A549 (cell line): ENCODE data around the gene MARCO. TPM values are rescaled to one million over a fixed set of nuclear protein-coding genes. Genes with fewer than 3 reads are reported as not detected.

Experiments used
- ATAC-seq, 2 experiments: fragments of 200-7000 bp in 1 of 2; fragments of >200 bp in 1 of 2; cut with Nextera tagmentation in 1 of 2; cut with Tn5 transposase in 1 of 2; 3 replicates each; pipeline versions ENCODE4 v1.8.0 to v1.9.1; 2018 to 2020; ENCODE audit warnings: mild to moderate bottlenecking in 1 of 2, moderate library complexity in 1 of 2
- CTCF ChIA-PET: fragments of 300-600 bp; sonication (Branson Sonifier 250); formaldehyde crosslinking; extraction: SDS; loops from one replicate; lab custom pipeline; 2021; ENCODE audit warnings: antibody characterized with exemption, inconsistent platforms; lab: Yijun Ruan, JAX
- POLR2A ChIA-PET: fragments of 350-600 bp; formaldehyde crosslinking; extraction: SDS; loops from one replicate; lab custom pipeline; 2021; ENCODE audit warnings: antibody characterized with exemption, inconsistent platforms; lab: Yijun Ruan, JAX
- DNase-seq, 2 experiments: peaks; one replicate each; pipeline versions ENCODE4 v3.0.0 to v3.0.0-alpha.2; 2011 to 2016; ENCODE audit warnings: low read depth in 1 of 2, low spot score in 1 of 2
- FAIRE-seq: peaks from 2 replicates; lab custom pipeline; 2011; peaks lifted over from hg19 to GRCh38; lab: Jason Lieb, UNC
- H3K27ac ChIP-seq, 2 experiments: fragments of >200 bp; sonication (Bioruptor Twin); formaldehyde crosslinking; 3 replicates each; pipeline ENCODE4 v1.5.1; 2016 to 2017
- H3K4me1 ChIP-seq: fragments of >200 bp; sonication (Bioruptor Twin); formaldehyde crosslinking; 3 replicates; pipeline ENCODE4 v1.6.1; 2016
- H3K4me2 ChIP-seq: fragments of >200 bp; sonication (Bioruptor Twin); formaldehyde crosslinking; 3 replicates; pipeline ENCODE4 v1.6.1; 2016
- H3K4me3 ChIP-seq: fragments of >200 bp; sonication (Bioruptor Twin); formaldehyde crosslinking; 3 replicates; pipeline ENCODE4 v1.5.1; 2016
- H3K9me3 ChIP-seq: fragments of >200 bp; sonication (Bioruptor Twin); formaldehyde crosslinking; 3 replicates; pipeline ENCODE4 v1.6.1; 2016
- CBX2 ChIP-seq: fragments of 200-600 bp; sonication (generic); IDR thresholded peaks from 2 replicates; pipeline ENCODE4 v1.6.1; 2016; ENCODE audit warnings: low read depth, mild to moderate bottlenecking, borderline replicate concordance
- EP300 ChIP-seq, 2 experiments: fragments of >200 bp; sonication (Bioruptor Twin); formaldehyde crosslinking; IDR thresholded peaks; 2 replicates in 1 of 2; 3 replicates in 1 of 2; pipeline ENCODE4 v1.6.1; 2016 to 2017
- FOXS1 ChIP-seq: fragments of 250-450 bp; sonication (Bioruptor Pico); IDR thresholded peaks from 2 replicates; pipeline ENCODE4 v1.5.0; 2020; ENCODE audit warnings: mild to moderate bottlenecking, moderate library complexity
- HEYL ChIP-seq: fragments of 250-450 bp; sonication (Bioruptor Pico); IDR thresholded peaks from 2 replicates; pipeline ENCODE4 v1.8.0; 2021; ENCODE audit warnings: mild to moderate bottlenecking, moderate library complexity
- HOXA7 ChIP-seq: fragments of 250-450 bp; sonication (Bioruptor Pico); IDR thresholded peaks from 2 replicates; pipeline ENCODE4 v1.5.0; 2020; ENCODE audit warnings: mild to moderate bottlenecking, moderate library complexity
- HOXB13 ChIP-seq: fragments of 250-450 bp; sonication (Bioruptor Pico); IDR thresholded peaks from 2 replicates; pipeline ENCODE4 v1.5.0; 2020; ENCODE audit warnings: low read depth, mild to moderate bottlenecking, moderate library complexity
- JUN ChIP-seq, 2 experiments: fragments of >200 bp; sonication (Bioruptor Twin); formaldehyde crosslinking; IDR thresholded peaks; 2 replicates in 1 of 2; 3 replicates in 1 of 2; pipeline ENCODE4 v1.6.1; 2016 to 2017
- KDM5A ChIP-seq: fragments of 200-600 bp; sonication (generic); IDR thresholded peaks from 2 replicates; pipeline ENCODE4 v1.6.1; 2016; ENCODE audit warnings: antibody characterized with exemption, mild to moderate bottlenecking
- MAFK ChIP-seq: fragments of 450-650 bp; IDR thresholded peaks from 2 replicates; pipeline ENCODE4 v1.6.1; 2014; ENCODE audit not compliant: partially characterized antibody
- MAZ ChIP-seq: fragments of 150-350 bp; IDR thresholded peaks from 2 replicates; pipeline ENCODE4 v1.6.1; 2014; ENCODE audit warnings: antibody characterized with exemption, low read depth, low read length, borderline replicate concordance
- MYC ChIP-seq: IDR thresholded peaks from 2 replicates; pipeline ENCODE4 v1.6.1; 2012; ENCODE audit warnings: mild to moderate bottlenecking, inconsistent platforms, low read length, improper control_type of control experiment, borderline replicate concordance
- NR3C1 ChIP-seq: fragments of >200 bp; sonication (Bioruptor Twin); formaldehyde crosslinking; IDR thresholded peaks from 3 replicates; pipeline ENCODE4 v1.6.1; 2017
- TP53 ChIP-seq: fragments of 250-450 bp; sonication (Bioruptor Pico); IDR thresholded peaks from 2 replicates; pipeline ENCODE4 v1.5.0; 2021; ENCODE audit warnings: mild to moderate bottlenecking, moderate library complexity
- ZC3H11A ChIP-seq: fragments of 450-650 bp; IDR thresholded peaks from 2 replicates; pipeline ENCODE4 v1.6.1; 2014; ENCODE audit warnings: antibody characterized with exemption, mild to moderate bottlenecking
- WGBS: methylation state at CpG from one replicate; pipeline ENCODE4 v1.1.6; 2017; ENCODE audit errors: missing lambda C conversion rate; 5-methylcytosine and 5-hydroxymethylcytosine counted together
- polyA plus RNA-seq, 4 experiments: library from polyadenylated mRNA; depleted of rRNA in 3 of 4; stranded (reverse); fragments of >200 nt; fragmentation: RNase III in 1 of 4; extraction: RNeasy Plus Mini Kit Qiagen cat#74134 plus additional on column Dnase treatment in 1 of 4; gene quantifications; 2 replicates in 3 of 4; 3 replicates in 1 of 4; pipeline ENCODE4 v1.2.3, GENCODE V29; 2011 to 2017
- TF ChIP-seq, protein P1 (sequence below): fragments of 200-600 bp; sonication (generic); IDR thresholded peaks from 2 replicates; pipeline ENCODE4 v1.6.1; 2016; ENCODE audit warnings: antibody characterized with exemption, mild to moderate bottlenecking, moderate library complexity
- TF ChIP-seq, protein P2 (sequence below): IDR thresholded peaks from 2 replicates; pipeline ENCODE4 v1.6.1; 2012
- TF ChIP-seq, protein P3 (sequence below): fragments of >200 bp; sonication (Bioruptor Twin); formaldehyde crosslinking; IDR thresholded peaks from 3 replicates; pipeline ENCODE4 v1.6.1; 2016

MARCO gene
- polyA plus RNA-seq, 2 of the 4 experiments (the other 2 are of a cell fraction), result 0.05 TPM; not detected in 1

DNA sequence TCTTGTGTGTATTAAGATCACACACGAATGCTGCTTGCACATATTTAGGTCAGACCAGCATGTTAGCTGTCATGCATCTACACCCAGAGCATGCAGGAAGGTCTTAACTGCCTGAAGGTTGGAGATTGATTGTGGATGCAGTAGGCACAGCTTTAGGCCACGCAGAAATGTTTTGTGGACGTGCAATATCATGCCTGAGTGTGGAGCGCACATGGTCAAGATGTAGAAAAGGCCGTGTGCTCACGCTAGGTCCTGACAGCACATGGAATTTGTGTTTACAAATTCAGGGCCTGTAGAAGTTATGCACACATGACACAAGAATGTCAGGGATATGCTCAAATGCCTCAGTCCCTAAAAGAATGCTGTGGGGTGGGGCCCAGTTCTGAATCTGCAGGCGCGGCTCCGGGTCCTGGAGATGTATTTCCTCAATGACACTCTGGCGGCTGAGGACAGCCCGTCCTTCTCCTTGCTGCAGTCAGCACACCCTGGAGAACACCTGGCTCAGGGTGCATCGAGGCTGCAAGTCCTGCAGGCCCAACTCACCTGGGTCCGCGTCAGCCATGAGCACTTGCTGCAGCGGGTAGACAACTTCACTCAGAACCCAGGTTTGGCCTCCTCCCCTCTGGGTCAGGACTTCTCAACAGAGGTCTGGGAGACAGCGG is 27.9 kb downstream of the MARCO start:
- no peak for ATAC-seq
- ChIA-PET CTCF (no interaction called here), POLR2A (no interaction called here)
- H3K4me3 ChIP-seq, result no peak overlapping the region
- TF ChIP-seq TP53, result no peak
- no peak for TF ChIP-seq MAFK
- no peak for TF ChIP-seq HOXB13
- TF ChIP-seq NR3C1, result no peak
- no peak for TF ChIP-seq HEYL (CRISPR knock-in tag)
- TF ChIP-seq MYC, result no peak
- TF ChIP-seq EP300 (IDR thresholded peaks at IDR 0.05), result no peak
- no peak for TF ChIP-seq ZC3H11A
- TF ChIP-seq FOXS1 (CRISPR knock-in tag), result no peak
- TF ChIP-seq HOXA7, result no peak
- TF ChIP-seq MAZ, result no peak
- no peak for TF ChIP-seq KDM5A
- TF ChIP-seq CBX2, result no peak
- TF ChIP-seq, protein P1, sequence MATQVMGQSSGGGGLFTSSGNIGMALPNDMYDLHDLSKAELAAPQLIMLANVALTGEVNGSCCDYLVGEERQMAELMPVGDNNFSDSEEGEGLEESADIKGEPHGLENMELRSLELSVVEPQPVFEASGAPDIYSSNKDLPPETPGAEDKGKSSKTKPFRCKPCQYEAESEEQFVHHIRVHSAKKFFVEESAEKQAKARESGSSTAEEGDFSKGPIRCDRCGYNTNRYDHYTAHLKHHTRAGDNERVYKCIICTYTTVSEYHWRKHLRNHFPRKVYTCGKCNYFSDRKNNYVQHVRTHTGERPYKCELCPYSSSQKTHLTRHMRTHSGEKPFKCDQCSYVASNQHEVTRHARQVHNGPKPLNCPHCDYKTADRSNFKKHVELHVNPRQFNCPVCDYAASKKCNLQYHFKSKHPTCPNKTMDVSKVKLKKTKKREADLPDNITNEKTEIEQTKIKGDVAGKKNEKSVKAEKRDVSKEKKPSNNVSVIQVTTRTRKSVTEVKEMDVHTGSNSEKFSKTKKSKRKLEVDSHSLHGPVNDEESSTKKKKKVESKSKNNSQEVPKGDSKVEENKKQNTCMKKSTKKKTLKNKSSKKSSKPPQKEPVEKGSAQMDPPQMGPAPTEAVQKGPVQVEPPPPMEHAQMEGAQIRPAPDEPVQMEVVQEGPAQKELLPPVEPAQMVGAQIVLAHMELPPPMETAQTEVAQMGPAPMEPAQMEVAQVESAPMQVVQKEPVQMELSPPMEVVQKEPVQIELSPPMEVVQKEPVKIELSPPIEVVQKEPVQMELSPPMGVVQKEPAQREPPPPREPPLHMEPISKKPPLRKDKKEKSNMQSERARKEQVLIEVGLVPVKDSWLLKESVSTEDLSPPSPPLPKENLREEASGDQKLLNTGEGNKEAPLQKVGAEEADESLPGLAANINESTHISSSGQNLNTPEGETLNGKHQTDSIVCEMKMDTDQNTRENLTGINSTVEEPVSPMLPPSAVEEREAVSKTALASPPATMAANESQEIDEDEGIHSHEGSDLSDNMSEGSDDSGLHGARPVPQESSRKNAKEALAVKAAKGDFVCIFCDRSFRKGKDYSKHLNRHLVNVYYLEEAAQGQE, result no peak
- TF ChIP-seq JUN (IDR thresholded peaks at IDR 0.05), result no peak
- DNase-seq, result no peak
- whole genome bisulfite sequencing, result 60% methylated on average over 13 of the region's 16 CpGs
- H3K27ac ChIP-seq, result no peak overlapping the region
- FAIRE-seq, result no peak
- no peaks in the 10 kb centered on the region for H3K9me3 ChIP-seq
- peaks cover 11% of the 10 kb centered on the region; the same call in 1 of the 3 replicates for H3K4me1 ChIP-seq
- no peak overlapping the region for H3K4me2 ChIP-seq

DNA sequence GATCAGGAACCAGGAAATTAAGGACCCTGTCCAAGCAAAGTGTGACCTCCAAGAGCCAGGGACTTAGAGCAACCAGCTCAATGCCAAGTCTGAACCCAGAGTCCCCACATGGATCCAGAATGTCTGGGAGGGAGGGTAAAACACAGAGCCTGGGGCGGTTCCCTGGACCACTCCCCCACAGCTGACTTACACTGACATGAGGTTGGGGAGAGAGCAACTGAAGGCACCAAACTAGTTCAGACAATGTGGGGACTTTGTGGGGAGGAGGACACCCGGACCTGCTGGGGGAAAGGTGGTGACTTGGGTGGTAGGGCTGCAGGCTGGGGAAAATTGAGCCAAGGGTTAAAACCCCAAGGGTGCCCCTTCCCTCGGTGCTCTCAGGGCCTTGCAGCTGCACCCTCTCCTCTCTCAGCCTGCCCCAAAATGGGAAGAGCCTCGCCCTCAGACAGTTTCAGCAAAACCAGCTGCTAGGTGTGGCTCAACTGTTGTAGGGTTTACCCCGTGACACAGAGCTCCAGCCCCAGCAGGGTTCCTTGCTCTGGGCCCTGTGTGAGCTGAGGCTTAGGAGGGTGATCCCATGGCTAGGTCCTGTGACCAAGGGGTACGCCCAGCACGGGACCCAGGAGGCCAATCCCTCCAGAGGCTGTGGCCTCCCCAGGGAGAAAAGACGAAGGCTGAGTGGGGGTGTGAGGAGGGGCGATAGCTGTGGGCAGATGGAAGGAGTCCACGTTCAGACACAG is 28.6 kb downstream of the MARCO start:
- Histone ChIP-seq H3K4me1 (peaks cover 11% of the 10 kb centered on the region; the same call in 1 of the 3 replicates), H3K9me3 (no peaks in the 10 kb centered on the region), H3K27ac (no peak overlapping the region), H3K4me3 (no peak overlapping the region), H3K4me2 (no peak overlapping the region)
- POLR2A ChIA-PET, result no interaction called here
- ATAC-seq (no peak), FAIRE-seq (no peak), DNase-seq (no peak)
- CTCF ChIA-PET, result no interaction called here
- TF ChIP-seq, protein P2, sequence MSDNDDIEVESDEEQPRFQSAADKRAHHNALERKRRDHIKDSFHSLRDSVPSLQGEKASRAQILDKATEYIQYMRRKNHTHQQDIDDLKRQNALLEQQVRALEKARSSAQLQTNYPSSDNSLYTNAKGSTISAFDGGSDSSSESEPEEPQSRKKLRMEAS, result no peak
- TF ChIP-seq, protein P3, sequence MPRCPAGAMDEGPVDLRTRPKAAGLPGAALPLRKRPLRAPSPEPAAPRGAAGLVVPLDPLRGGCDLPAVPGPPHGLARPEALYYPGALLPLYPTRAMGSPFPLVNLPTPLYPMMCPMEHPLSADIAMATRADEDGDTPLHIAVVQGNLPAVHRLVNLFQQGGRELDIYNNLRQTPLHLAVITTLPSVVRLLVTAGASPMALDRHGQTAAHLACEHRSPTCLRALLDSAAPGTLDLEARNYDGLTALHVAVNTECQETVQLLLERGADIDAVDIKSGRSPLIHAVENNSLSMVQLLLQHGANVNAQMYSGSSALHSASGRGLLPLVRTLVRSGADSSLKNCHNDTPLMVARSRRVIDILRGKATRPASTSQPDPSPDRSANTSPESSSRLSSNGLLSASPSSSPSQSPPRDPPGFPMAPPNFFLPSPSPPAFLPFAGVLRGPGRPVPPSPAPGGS, result no peak
- WGBS, result 34% methylated on average over 7 of the region's 10 CpGs
